Activated CD8-positive, alpha-beta T cell treated with anti-CD3 and anti-CD28 coated beads, Interleukin-2, amount 10 ng/mL, durations not matched to agents 7 days and 5 days (primary cell): ENCODE results near the gene SARS1. TPM values are rescaled to one million over a fixed set of nuclear protein-coding genes. Genes with fewer than 3 reads are reported as not detected.
A peak's percentile ranks its signal among the peaks of the same experiment; 100 is the strongest.

ENCODE experiments used
- ATAC-seq: fragments of 150-1000 bp; cut with Tn5 transposase; one replicate; pipeline ENCODE4 v1.10.0; 2021; ENCODE audit warnings: moderate library complexity
- CTCF ChIA-PET: fragments of 350-600 bp; sonication (Branson Sonifier 250); formaldehyde crosslinking; loops from one replicate; lab custom pipeline; 2021; ENCODE audit warnings: antibody characterized with exemption; lab: Charles Lee
- POLR2A ChIA-PET: fragments of 350-600 bp; sonication (Branson Sonifier 250); formaldehyde crosslinking; loops from one replicate; lab custom pipeline; 2021; ENCODE audit warnings: antibody characterized with exemption; lab: Charles Lee
- DNase-seq: peaks from one replicate; pipeline ENCODE4 v3.0.0-alpha.2; 2020
- H3K27ac Mint-ChIP-seq: one replicate; pipeline ENCODE4 v1.8.0; 2021; ENCODE audit warnings: mild to moderate bottlenecking, mixed read lengths
- H3K27me3 Mint-ChIP-seq: one replicate; pipeline ENCODE4 v1.8.0; 2021; ENCODE audit warnings: low read depth, mixed read lengths
- H3K36me3 Mint-ChIP-seq: one replicate; pipeline ENCODE4 v1.8.0; 2021; ENCODE audit warnings: low read depth, mixed read lengths
- H3K4me1 Mint-ChIP-seq: one replicate; pipeline ENCODE4 v1.8.0; 2021; ENCODE audit warnings: low read depth, mixed read lengths
- H3K4me3 Mint-ChIP-seq: one replicate; pipeline ENCODE4 v1.8.0; 2021; ENCODE audit warnings: mild to moderate bottlenecking, mixed read lengths
- H3K9me3 Mint-ChIP-seq: one replicate; pipeline ENCODE4 v1.8.0; 2022; ENCODE audit warnings: mixed read lengths; ENCODE audit not compliant: insufficient read depth
- total RNA-seq, 2 experiments: library from RNA; stranded (reverse); gene quantifications; one replicate each; pipeline ENCODE4 v1.2.3, GENCODE V29; 2021

Gene SARS1
- total RNA-seq, 2 experiments from 2014 or later, result 145 to 157 TPM

- ChIA-PET CTCF (interaction anchor here (0.7 to 2.1 kb wide), 18 partner anchors 9 to 206 kb away, joined by 3 to 20 read pairs (median 4); partner anchors contain the start of genes ELAPOR1, SARS1 and WDR47), POLR2A (interaction anchor here (0.7 to 1.0 kb wide), 3 partner anchors 21 to 94 kb away, joined by 3 read pairs; no protein-coding TSS in a partner anchor)
- DNase-seq, result peak; percentile 74
- peak; percentile 85 for ATAC-seq
- no peaks in the 10 kb centered on the region for H3K27me3 Mint-ChIP-seq
- H3K9me3 Mint-ChIP-seq, result no peaks in the 10 kb centered on the region
- H3K36me3 Mint-ChIP-seq, result no peaks in the 10 kb centered on the region
- H3K4me1 Mint-ChIP-seq, result peaks cover 8% of the 10 kb centered on the region
- H3K27ac Mint-ChIP-seq, result no peak overlapping the region
- H3K4me3 Mint-ChIP-seq, result no peak overlapping the region
Measured at GRCh38 chr1:109193653-109194590, 19.8 kb upstream of the SARS1 start.

GRCh38 chr1:109197158-109198042 lies 16.3 kb upstream of the SARS1 start:
- Mint-ChIP-seq H3K9me3 (no peaks in the 10 kb centered on the region), H3K27ac (no peak overlapping the region), H3K36me3 (no peaks in the 10 kb centered on the region), H3K4me1 (peaks cover 19% of the 10 kb centered on the region), H3K4me3 (no peak overlapping the region), H3K27me3 (no peaks in the 10 kb centered on the region)
- no peak for DNase-seq
- ATAC-seq, result no peak
- ChIA-PET CTCF (interaction anchor here (1.2 to 2.9 kb wide), 2 partner anchors 16 to 84 kb away, joined by 3 to 17 read pairs; partner anchors contain the start of gene SARS1), POLR2A (interaction anchor here (0.7 kb wide), 1 partner anchor 351 kb away, joined by 6 read pairs; the partner anchor contains the start of gene GNAI3)

- CTCF ChIA-PET, result interaction anchor here (1.9 to 2.9 kb wide), 3 partner anchors 8 to 98 kb away, joined by 6 to 17 read pairs (median 8); partner anchors contain the start of gene SARS1
- H3K4me3 Mint-ChIP-seq, result no peak overlapping the region
- H3K36me3 Mint-ChIP-seq, result no peaks in the 10 kb centered on the region
- no peak overlapping the region for H3K27ac Mint-ChIP-seq
- ATAC-seq (no peak), DNase-seq (no peak)
- no peaks in the 10 kb centered on the region for H3K9me3 Mint-ChIP-seq
- peaks cover 19% of the 10 kb centered on the region for H3K4me1 Mint-ChIP-seq
- POLR2A ChIA-PET, result no interaction called here
- H3K27me3 Mint-ChIP-seq, result no peaks in the 10 kb centered on the region
Measured at GRCh38 chr1:109198043-109198695, 15.5 kb upstream of the SARS1 start.

- POLR2A ChIA-PET, result interaction anchor here (0.9 to 1.2 kb wide), 3 partner anchors 15 to 36 kb away, joined by 3 to 4 read pairs (median 4); partner anchors contain the start of gene SARS1
- H3K27ac Mint-ChIP-seq, result no peak overlapping the region
- no peaks in the 10 kb centered on the region for H3K36me3 Mint-ChIP-seq
- DNase-seq (no peak), ATAC-seq (no peak)
- no peak overlapping the region for H3K4me3 Mint-ChIP-seq
- no peaks in the 10 kb centered on the region for H3K9me3 Mint-ChIP-seq
- no peaks in the 10 kb centered on the region for H3K27me3 Mint-ChIP-seq
- CTCF ChIA-PET, result interaction anchor here (1.2 to 2.9 kb wide), 5 partner anchors 9 to 334 kb away, joined by 6 to 17 read pairs (median 8); partner anchors contain the start of gene SARS1
- peaks cover 15% of the 10 kb centered on the region for H3K4me1 Mint-ChIP-seq
Measured at GRCh38 chr1:109198745-109199144, 15.0 kb upstream of the SARS1 start.

- ChIA-PET CTCF (interaction anchor here (0.7 to 2.9 kb wide), 12 partner anchors 10 to 785 kb away, joined by 3 to 17 read pairs (median 4); partner anchors contain the start of genes AHCYL1, SARS1 and SORT1), POLR2A (interaction anchor here (0.9 to 1.2 kb wide), 3 partner anchors 11 to 37 kb away, joined by 3 to 4 read pairs (median 4); partner anchors contain the start of gene SARS1)
- Mint-ChIP-seq H3K9me3 (no peaks in the 10 kb centered on the region), H3K4me1 (peaks cover 15% of the 10 kb centered on the region), H3K4me3 (no peak overlapping the region), H3K36me3 (no peaks in the 10 kb centered on the region), H3K27me3 (no peaks in the 10 kb centered on the region), H3K27ac (peak overlapping the region; percentile 87)
- ATAC-seq (peak; percentile 80), DNase-seq (peak; percentile 40)
Measured at GRCh38 chr1:109199710-109200109, 14.0 kb upstream of the SARS1 start.

GRCh38 chr1:109201123-109201703 lies 12.5 kb upstream of the SARS1 start:
- H3K27me3 Mint-ChIP-seq, result no peaks in the 10 kb centered on the region
- DNase-seq (peak; percentile 57), ATAC-seq (no peak)
- ChIA-PET POLR2A (no interaction called here), CTCF (interaction anchor here (0.6 to 1.7 kb wide), 18 partner anchors 10 to 331 kb away, joined by 3 to 12 read pairs (median 3); partner anchors contain the start of genes PSRC1 and SARS1)
- no peaks in the 10 kb centered on the region for H3K9me3 Mint-ChIP-seq
- no peak overlapping the region for H3K4me3 Mint-ChIP-seq
- peaks cover 15% of the 10 kb centered on the region for H3K4me1 Mint-ChIP-seq
- no peak overlapping the region for H3K27ac Mint-ChIP-seq
- H3K36me3 Mint-ChIP-seq, result no peaks in the 10 kb centered on the region

GRCh38 chr1:109204484-109204883 lies 9.2 kb upstream of the SARS1 start:
- Mint-ChIP-seq H3K36me3 (no peaks in the 10 kb centered on the region), H3K27ac (no peak overlapping the region), H3K27me3 (peaks cover 2% of the 10 kb centered on the region), H3K9me3 (no peaks in the 10 kb centered on the region), H3K4me1 (peaks cover 19% of the 10 kb centered on the region), H3K4me3 (no peak overlapping the region)
- no peak for DNase-seq
- ChIA-PET POLR2A (interaction anchor here (1.9 kb wide), 1 partner anchor 10 kb away, joined by 6 read pairs; the partner anchor contains the start of gene SARS1), CTCF (interaction anchor here (1.3 to 1.6 kb wide), 3 partner anchors 7 to 194 kb away, joined by 3 to 5 read pairs (median 3); partner anchors contain the start of gene SORT1)
- no peak for ATAC-seq

- ATAC-seq (no peak), DNase-seq (no peak)
- peaks cover 11% of the 10 kb centered on the region for H3K4me1 Mint-ChIP-seq
- no peaks in the 10 kb centered on the region for H3K9me3 Mint-ChIP-seq
- ChIA-PET POLR2A (no interaction called here), CTCF (interaction anchor here (0.9 to 1.6 kb wide), 4 partner anchors 12 to 294 kb away, joined by 3 to 8 read pairs (median 4); a partner anchor contains a TSS)
- no peak overlapping the region for H3K4me3 Mint-ChIP-seq
- H3K36me3 Mint-ChIP-seq, result no peaks in the 10 kb centered on the region
- H3K27me3 Mint-ChIP-seq, result peaks cover 3% of the 10 kb centered on the region
- no peak overlapping the region for H3K27ac Mint-ChIP-seq
Measured at GRCh38 chr1:109206339-109206738, 7.4 kb upstream of the SARS1 start.

GRCh38 chr1:109207467-109208103 lies 6.1 kb upstream of the SARS1 start:
- no peaks in the 10 kb centered on the region for H3K36me3 Mint-ChIP-seq
- H3K27me3 Mint-ChIP-seq, result peaks cover 3% of the 10 kb centered on the region
- H3K27ac Mint-ChIP-seq, result no peak overlapping the region
- H3K4me3 Mint-ChIP-seq, result no peak overlapping the region
- no peak for DNase-seq
- CTCF ChIA-PET, result interaction anchor here (1.3 to 1.6 kb wide), 2 partner anchors 14 to 95 kb away, joined by 4 to 8 read pairs; a partner anchor contains a TSS
- POLR2A ChIA-PET, result no interaction called here
- ATAC-seq, result no peak
- H3K4me1 Mint-ChIP-seq, result peaks cover 11% of the 10 kb centered on the region
- no peaks in the 10 kb centered on the region for H3K9me3 Mint-ChIP-seq

- CTCF ChIA-PET, result no interaction called here
- POLR2A ChIA-PET, result no interaction called here
- peaks cover 3% of the 10 kb centered on the region for H3K27me3 Mint-ChIP-seq
- DNase-seq, result no peak
- H3K27ac Mint-ChIP-seq, result no peak overlapping the region
- peaks cover 15% of the 10 kb centered on the region for H3K4me1 Mint-ChIP-seq
- no peaks in the 10 kb centered on the region for H3K36me3 Mint-ChIP-seq
- no peak for ATAC-seq
- H3K9me3 Mint-ChIP-seq, result no peaks in the 10 kb centered on the region
- H3K4me3 Mint-ChIP-seq, result no peak overlapping the region
Measured at GRCh38 chr1:109208394-109208793, 5.3 kb upstream of the SARS1 start.
